ENCODE measurements around the gene TCF4.

TCF4 gene

DNA sequence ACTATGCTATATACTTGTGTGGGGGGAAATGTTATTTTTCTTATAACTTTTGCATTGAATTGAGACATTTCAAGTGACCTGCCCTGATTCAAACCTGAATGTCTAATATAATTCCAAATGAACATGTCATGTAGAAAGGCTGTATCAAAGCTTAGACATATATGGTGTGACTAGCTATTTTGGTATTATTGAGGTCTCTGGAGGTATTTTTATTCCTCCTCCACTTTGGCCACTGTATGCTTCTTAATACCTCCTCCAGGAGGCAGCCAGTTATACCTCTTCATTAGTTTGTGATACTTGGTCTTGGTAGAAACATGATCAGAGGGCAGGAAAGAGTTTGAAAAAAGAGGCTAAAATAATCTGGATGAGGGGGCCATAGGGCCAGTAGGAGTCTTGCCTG is 217.1 kb downstream of the TCF4 start:
- TF ChIP-seq, protein P1, sequence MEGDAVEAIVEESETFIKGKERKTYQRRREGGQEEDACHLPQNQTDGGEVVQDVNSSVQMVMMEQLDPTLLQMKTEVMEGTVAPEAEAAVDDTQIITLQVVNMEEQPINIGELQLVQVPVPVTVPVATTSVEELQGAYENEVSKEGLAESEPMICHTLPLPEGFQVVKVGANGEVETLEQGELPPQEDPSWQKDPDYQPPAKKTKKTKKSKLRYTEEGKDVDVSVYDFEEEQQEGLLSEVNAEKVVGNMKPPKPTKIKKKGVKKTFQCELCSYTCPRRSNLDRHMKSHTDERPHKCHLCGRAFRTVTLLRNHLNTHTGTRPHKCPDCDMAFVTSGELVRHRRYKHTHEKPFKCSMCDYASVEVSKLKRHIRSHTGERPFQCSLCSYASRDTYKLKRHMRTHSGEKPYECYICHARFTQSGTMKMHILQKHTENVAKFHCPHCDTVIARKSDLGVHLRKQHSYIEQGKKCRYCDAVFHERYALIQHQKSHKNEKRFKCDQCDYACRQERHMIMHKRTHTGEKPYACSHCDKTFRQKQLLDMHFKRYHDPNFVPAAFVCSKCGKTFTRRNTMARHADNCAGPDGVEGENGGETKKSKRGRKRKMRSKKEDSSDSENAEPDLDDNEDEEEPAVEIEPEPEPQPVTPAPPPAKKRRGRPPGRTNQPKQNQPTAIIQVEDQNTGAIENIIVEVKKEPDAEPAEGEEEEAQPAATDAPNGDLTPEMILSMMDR (IDR thresholded peaks at IDR 0.05; ENCODE audit: low read depth, low read length, poor library complexity, severe bottlenecking): no peak
- TF ChIP-seq EZH2phosphoT487 (IDR thresholded peaks at IDR 0.05; ENCODE audit: borderline replicate concordance, low read length): no peak
- Histone ChIP-seq H3K9me3 (ENCODE audit: control insufficient read depth, insufficient read depth, low read length) (no peaks in the 10 kb centered on the region), H3K4me1 (ENCODE audit: control insufficient read depth, low read length) (peaks cover 10% of the 10 kb centered on the region), H3K36me3 (ENCODE audit: control insufficient read depth, low read length) (peaks cover 37% of the 10 kb centered on the region), H3K27ac (ENCODE audit: low read depth, low read length) (no peak overlapping the region), H4K20me1 (ENCODE audit: control insufficient read depth, insufficient read depth, low read depth, low read length) (no peaks in the 10 kb centered on the region), H3K79me2 (ENCODE audit: control insufficient read depth, low read length) (peaks cover 95% of the 10 kb centered on the region), H3K27me3 (ENCODE audit: control insufficient read depth, low read length) (no peaks in the 10 kb centered on the region), H3F3A (ENCODE audit: control insufficient read depth, insufficient read depth) (peaks cover 3% of the 10 kb centered on the region; the same call in 1 of the 2 replicates), H3K9me2 (replicated peaks; ENCODE audit: control insufficient read depth, low read length) (no peaks in the 10 kb centered on the region; the same call in 1 of the 2 replicates), H3K4me2 (ENCODE audit: low read length) (no peak overlapping the region), H3K4me3 (ENCODE audit: low read length) (no peak overlapping the region)

DNA sequence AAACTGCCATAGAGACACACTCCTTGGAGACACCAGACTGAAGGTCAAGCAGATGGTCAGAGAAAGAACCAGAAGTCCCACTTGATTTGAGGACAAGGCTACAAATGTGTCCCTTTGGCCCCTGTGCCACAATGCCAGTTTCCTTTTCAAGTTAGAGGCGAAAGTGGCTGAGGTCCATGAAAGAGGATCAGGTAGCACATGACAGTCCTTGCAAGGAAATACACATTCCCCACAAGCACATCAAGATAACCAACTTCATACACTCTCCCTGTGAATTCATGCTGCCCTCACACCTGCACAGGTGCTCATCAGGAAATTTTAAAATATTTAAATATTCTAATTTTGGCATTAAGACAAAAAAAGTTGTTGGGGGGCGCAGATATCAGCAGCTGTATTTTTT is 218.6 kb downstream of the TCF4 start:
- peaks cover 10% of the 10 kb centered on the region for H3K4me1 ChIP-seq (ENCODE audit: control insufficient read depth, low read length)
- H3K4me2 ChIP-seq (ENCODE audit: low read length): no peak overlapping the region
- H3K9me2 ChIP-seq (replicated peaks; ENCODE audit: control insufficient read depth, low read length): no peaks in the 10 kb centered on the region; the same call in 1 of the 2 replicates
- no peaks in the 10 kb centered on the region for H3K27me3 ChIP-seq (ENCODE audit: control insufficient read depth, low read length)
- TF ChIP-seq, protein P1 (IDR thresholded peaks at IDR 0.05; ENCODE audit: low read depth, low read length, poor library complexity, severe bottlenecking): no peak
- no peaks in the 10 kb centered on the region for H3K9me3 ChIP-seq (ENCODE audit: control insufficient read depth, insufficient read depth, low read length)
- H3F3A ChIP-seq (ENCODE audit: control insufficient read depth, insufficient read depth): peaks cover 3% of the 10 kb centered on the region; the same call in 1 of the 2 replicates
- H3K36me3 ChIP-seq (ENCODE audit: control insufficient read depth, low read length): peaks cover 32% of the 10 kb centered on the region
- H3K4me3 ChIP-seq (ENCODE audit: low read length): no peak overlapping the region
- H4K20me1 ChIP-seq (ENCODE audit: control insufficient read depth, insufficient read depth, low read depth, low read length): no peaks in the 10 kb centered on the region
- H3K79me2 ChIP-seq (ENCODE audit: control insufficient read depth, low read length): peaks cover 91% of the 10 kb centered on the region
- no peak overlapping the region for H3K27ac ChIP-seq (ENCODE audit: low read depth, low read length)

DNA sequence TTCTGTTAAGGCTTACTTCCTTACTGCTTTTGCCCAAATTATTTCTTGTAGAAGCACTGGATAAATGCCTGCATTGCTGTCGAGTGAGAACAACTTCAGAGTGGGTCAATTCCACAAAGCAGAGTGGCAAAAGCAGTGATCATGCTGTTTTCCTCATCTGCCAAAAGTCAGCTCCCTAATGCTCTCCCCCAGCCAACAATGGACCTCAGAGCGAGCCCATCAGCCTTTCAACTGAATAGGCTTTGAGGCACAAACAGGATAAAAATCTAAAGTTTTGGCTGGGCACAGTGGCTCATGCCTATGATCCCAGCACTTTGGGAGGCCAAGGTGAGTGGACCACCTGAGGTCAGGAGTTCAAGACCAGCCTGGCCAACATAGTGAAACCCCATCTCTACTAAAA is 222.7 kb downstream of the TCF4 start:
- no peaks in the 10 kb centered on the region; the same call in 1 of the 2 replicates for H3K9me2 ChIP-seq (replicated peaks; ENCODE audit: control insufficient read depth, low read length)
- no peak overlapping the region for H3K27ac ChIP-seq (ENCODE audit: low read depth, low read length)
- no peak overlapping the region for H3K4me3 ChIP-seq (ENCODE audit: low read length)
- H3K9me3 ChIP-seq (ENCODE audit: control insufficient read depth, insufficient read depth, low read length): no peaks in the 10 kb centered on the region
- H3K4me2 ChIP-seq (ENCODE audit: low read length): no peak overlapping the region
- H4K20me1 ChIP-seq (ENCODE audit: control insufficient read depth, insufficient read depth, low read depth, low read length): peaks cover 3% of the 10 kb centered on the region; the same call in 1 of the 2 replicates
- H3K36me3 ChIP-seq (ENCODE audit: control insufficient read depth, low read length): peaks cover 27% of the 10 kb centered on the region
- TF ChIP-seq, protein P1 (IDR thresholded peaks at IDR 0.05; ENCODE audit: low read depth, low read length, poor library complexity, severe bottlenecking): no peak
- TF ChIP-seq EZH2phosphoT487 (IDR thresholded peaks at IDR 0.05; ENCODE audit: borderline replicate concordance, low read length): no peak
- peaks cover 86% of the 10 kb centered on the region for H3K79me2 ChIP-seq (ENCODE audit: control insufficient read depth, low read length)
- no peaks in the 10 kb centered on the region for H3K4me1 ChIP-seq (ENCODE audit: control insufficient read depth, low read length)
- H3F3A ChIP-seq (ENCODE audit: control insufficient read depth, insufficient read depth): no peaks in the 10 kb centered on the region
- H3K27me3 ChIP-seq (ENCODE audit: control insufficient read depth, low read length): no peaks in the 10 kb centered on the region

All from DOHH2 (cell line).